ENCODE measurements around the gene AIG1.
"Not testable (repeated sequence)": the region's sequence is repeated elsewhere in the genome, so short reads cannot be mapped to it uniquely, and the experiment has no call there.

Gene AIG1

GRCh38 chr6:143279385-143279784 is 218.7 kb downstream of the AIG1 start:
- DNase-seq (ENCODE audit: low read depth), result no peak

- DNase-seq (ENCODE audit: low read depth), result no peak
Measured at GRCh38 chr6:143283887-143284645, 223.4 kb downstream of the AIG1 start.

GRCh38 chr6:143286251-143286795 is 225.6 kb downstream of the AIG1 start:
- DNase-seq (ENCODE audit: low read depth), result no peak

GRCh38 chr6:143288923-143289322 is 228.2 kb downstream of the AIG1 start:
- DNase-seq (ENCODE audit: low read depth), result no peak

- no peak for DNase-seq (ENCODE audit: low read depth)
Measured at GRCh38 chr6:143290206-143290605, 229.5 kb downstream of the AIG1 start.

GRCh38 chr6:143293523-143293922 is 232.8 kb downstream of the AIG1 start:
- no peak for DNase-seq (ENCODE audit: low read depth)

- no peak for DNase-seq (ENCODE audit: low read depth)
Measured at GRCh38 chr6:143294265-143294860, 233.7 kb downstream of the AIG1 start.

- no peak for DNase-seq (ENCODE audit: low read depth)
Measured at GRCh38 chr6:143295932-143296331, 235.2 kb downstream of the AIG1 start.

- DNase-seq (ENCODE audit: low read depth), result no peak
Measured at GRCh38 chr6:143298071-143298470, 237.4 kb downstream of the AIG1 start.

- DNase-seq (ENCODE audit: low read depth), result no peak
Measured at GRCh38 chr6:143299253-143300166, 238.8 kb downstream of the AIG1 start.

- DNase-seq (ENCODE audit: low read depth), result no peak
Measured at GRCh38 chr6:143301188-143301587, 240.5 kb downstream of the AIG1 start.

GRCh38 chr6:143307760-143308159 is 247.1 kb downstream of the AIG1 start:
- DNase-seq (ENCODE audit: low read depth), result not testable (repeated sequence)

GRCh38 chr6:143313163-143313562 is 252.5 kb downstream of the AIG1 start:
- no peak for DNase-seq (ENCODE audit: low read depth)

- DNase-seq (ENCODE audit: low read depth), result no peak
Measured at GRCh38 chr6:143321491-143322086, 260.9 kb downstream of the AIG1 start.

- DNase-seq (ENCODE audit: low read depth), result no peak
Measured at GRCh38 chr6:143322386-143322785, 261.7 kb downstream of the AIG1 start.

- DNase-seq (ENCODE audit: low read depth), result no peak
Measured at GRCh38 chr6:143323729-143324470, 263.2 kb downstream of the AIG1 start.

GRCh38 chr6:143325379-143326140 is 264.9 kb downstream of the AIG1 start:
- no peak for DNase-seq (ENCODE audit: low read depth)

GRCh38 chr6:143328876-143329275 is 268.2 kb downstream of the AIG1 start:
- no peak for DNase-seq (ENCODE audit: low read depth)

- no peak for DNase-seq (ENCODE audit: low read depth)
Measured at GRCh38 chr6:143329323-143329722, 268.6 kb downstream of the AIG1 start.

- no peak for DNase-seq (ENCODE audit: low read depth)
Measured at GRCh38 chr6:143331362-143331761, 270.7 kb downstream of the AIG1 start.
